Measurements from ENCODE around the gene HSPB7.

DNA sequence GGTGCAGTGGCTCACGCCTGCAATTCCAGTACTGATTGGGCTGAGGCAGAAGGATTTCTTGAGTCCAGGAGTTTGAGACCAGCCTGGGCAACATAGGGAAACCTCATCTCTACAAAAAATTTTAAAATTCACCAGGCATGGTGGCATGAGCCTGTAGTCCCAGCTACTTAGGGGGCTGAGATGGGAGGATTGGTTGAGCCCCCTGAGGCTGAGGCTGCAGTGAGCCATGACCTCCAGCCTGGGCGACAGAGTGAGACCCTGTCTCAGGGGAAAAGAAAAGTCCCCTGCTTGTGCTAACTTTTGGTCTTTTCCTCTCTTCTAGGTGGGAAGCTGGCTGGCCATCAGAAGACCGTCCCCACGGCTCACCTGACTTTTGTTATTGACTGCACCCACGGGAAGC lies 12.2 kb downstream of the HSPB7 start:
- TF ChIP-seq POLR2A (IDR thresholded peaks at IDR 0.05) = no peak
- TF ChIP-seq, protein P1, sequence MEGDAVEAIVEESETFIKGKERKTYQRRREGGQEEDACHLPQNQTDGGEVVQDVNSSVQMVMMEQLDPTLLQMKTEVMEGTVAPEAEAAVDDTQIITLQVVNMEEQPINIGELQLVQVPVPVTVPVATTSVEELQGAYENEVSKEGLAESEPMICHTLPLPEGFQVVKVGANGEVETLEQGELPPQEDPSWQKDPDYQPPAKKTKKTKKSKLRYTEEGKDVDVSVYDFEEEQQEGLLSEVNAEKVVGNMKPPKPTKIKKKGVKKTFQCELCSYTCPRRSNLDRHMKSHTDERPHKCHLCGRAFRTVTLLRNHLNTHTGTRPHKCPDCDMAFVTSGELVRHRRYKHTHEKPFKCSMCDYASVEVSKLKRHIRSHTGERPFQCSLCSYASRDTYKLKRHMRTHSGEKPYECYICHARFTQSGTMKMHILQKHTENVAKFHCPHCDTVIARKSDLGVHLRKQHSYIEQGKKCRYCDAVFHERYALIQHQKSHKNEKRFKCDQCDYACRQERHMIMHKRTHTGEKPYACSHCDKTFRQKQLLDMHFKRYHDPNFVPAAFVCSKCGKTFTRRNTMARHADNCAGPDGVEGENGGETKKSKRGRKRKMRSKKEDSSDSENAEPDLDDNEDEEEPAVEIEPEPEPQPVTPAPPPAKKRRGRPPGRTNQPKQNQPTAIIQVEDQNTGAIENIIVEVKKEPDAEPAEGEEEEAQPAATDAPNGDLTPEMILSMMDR (IDR thresholded peaks at IDR 0.05) = no peak
